ENCODE measurements around the gene ANKRD29. TPM values are rescaled to one million over a fixed set of nuclear protein-coding genes. Genes with fewer than 3 reads are reported as not detected.
"Not testable (repeated sequence)": the region's sequence is repeated elsewhere in the genome, so short reads cannot be mapped to it uniquely, and the experiment has no call there.

The ANKRD29 gene
- polyA plus RNA-seq, 3 donors: 0.55 to 0.93 (median 0.78) TPM

DNA sequence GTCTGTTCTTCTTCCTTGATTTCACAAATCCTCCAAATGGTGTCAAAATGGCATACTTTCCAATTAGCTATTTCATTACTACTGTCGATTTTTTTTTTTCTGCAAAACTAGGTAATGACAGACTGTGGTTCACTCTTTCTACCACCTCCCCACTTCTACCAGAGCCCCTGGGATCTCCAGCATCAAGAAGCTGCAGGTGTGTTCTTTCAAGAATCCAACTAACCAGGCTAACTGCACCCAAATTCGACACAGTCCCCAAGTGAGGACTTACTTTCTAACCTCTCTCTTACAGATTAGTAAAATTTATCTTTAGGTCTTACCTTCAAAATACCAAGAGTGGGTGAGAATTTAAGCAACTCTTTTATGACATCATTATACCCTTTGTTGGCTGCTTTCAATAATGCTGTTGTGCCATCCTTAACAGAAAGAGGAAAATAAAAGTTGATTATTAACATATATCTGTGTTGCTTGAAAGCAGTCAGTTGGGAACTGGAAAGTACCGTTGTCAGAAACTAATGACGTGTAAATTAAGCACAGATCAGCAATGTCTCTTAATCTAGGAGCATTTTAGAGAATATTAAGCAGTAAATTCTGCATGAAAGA is 45.2 kb downstream of the ANKRD29 start:
- DNase-seq (ENCODE audit: low read depth in 3 of 3, low spot score in 2 of 3): no peak

DNA sequence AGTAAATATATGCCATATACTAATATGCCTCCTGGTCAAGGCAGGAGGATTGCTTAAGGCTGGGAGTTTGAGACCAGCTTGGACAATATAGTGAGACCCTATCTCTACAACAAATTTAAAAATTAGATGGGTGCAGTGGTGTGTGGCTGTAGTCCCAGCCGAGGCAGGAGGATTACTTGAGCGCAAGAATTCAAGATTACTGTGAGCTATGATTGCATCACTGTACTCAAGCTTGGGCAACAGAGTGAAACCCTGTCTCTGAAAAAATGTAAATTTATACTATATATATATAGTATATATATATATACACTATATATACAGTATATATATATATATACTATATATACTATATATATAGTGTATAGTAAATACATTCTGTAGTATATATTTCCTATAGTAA is 46.5 kb downstream of the ANKRD29 start:
- DNase-seq (ENCODE audit: low read depth in 3 of 3, low spot score in 2 of 3): no peak

DNA sequence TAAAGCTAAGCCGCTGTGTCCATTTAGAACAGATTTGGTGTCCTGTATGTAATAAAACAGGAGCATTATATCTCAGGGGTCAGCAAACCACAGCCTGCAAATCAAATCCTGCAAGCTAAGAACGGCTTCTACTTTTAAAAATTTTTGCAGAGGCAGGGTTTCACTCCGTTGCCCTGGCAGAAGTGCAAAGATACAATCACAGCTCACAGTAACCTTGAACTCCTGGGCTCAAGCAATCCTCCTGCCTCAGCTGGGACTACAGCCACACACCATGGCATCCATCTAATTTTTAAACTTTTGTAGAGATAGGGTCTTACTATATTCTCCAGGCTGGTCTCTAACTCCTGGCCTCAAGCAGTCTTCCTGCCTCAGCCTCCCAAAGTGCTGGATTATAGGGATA is 47.8 kb downstream of the ANKRD29 start:
- no peak for DNase-seq (ENCODE audit: low read depth in 3 of 3, low spot score in 2 of 3)

DNA sequence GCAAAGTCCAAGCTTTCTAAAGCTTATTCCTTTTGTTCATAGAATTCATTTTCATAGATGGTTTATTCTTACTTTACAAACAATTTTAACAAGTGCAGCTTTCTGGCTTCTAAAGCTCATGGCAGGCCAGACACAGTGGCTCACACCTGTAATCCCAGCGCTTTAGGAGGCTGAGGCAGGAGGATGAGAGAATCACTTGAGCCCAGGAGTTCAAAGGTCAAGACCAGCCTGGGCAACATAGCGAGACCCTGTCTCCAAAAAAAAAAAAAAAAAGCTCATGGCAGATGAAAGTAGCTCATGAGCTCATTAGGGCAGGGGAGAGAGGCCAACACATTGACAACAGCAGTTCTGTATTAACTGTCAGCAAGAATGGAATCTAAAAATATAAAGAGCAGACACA is 48.3 kb downstream of the ANKRD29 start:
- no peak for DNase-seq (ENCODE audit: low read depth in 3 of 3, low spot score in 2 of 3)

DNA sequence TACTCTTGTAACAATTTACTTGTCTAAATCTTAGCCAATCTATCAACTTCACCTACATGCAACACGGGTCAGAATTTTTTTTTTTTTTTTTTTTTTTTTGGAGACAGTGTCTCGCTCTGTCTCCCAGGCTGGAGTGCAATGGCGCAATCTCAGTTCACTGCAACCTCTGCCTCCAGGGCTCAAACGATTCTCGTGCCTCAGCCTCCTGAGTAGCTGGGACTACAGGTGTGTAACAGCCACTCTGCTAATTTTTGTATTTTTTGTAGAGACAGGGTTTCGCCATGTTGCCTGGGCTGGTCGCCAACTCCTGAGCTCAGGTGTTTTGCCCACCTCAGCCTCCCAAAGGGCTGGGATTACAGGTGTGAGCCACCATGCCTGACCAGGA is 49.6 kb downstream of the ANKRD29 start:
- DNase-seq (ENCODE audit: low read depth in 3 of 3, low spot score in 2 of 3): not testable (repeated sequence)

DNA sequence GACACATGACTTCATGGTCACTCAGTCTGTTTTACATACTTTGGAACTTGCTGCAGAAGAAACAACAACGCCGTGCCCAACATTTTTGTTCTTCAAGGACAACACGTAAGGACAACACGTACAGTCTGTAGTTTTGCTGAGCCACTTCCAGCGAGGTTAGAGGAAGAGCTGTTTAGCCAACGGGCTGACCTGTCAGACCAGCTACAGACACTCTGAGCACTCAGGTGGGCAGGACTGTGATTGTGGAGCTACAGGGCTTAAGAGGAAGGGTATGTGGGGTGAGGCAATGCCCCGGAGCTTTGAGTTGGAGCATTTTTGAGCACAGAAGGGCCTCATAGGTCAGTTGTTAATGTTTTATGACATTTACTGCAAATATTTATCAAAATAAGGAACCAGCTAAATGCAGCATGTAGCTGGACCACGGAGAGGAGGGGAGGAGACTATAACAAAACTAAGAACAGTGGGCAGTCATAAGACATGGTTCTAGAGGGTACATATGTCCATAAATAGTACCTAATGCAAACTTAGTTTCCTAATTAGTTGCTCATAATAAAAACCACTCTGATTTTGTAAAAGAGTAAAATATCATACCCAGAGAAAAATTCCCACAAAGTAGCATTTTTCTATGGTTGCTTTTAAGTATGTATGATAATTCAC is 50.1 kb downstream of the ANKRD29 start:
- no peak for DNase-seq (ENCODE audit: low read depth in 3 of 3, low spot score in 2 of 3)

DNA sequence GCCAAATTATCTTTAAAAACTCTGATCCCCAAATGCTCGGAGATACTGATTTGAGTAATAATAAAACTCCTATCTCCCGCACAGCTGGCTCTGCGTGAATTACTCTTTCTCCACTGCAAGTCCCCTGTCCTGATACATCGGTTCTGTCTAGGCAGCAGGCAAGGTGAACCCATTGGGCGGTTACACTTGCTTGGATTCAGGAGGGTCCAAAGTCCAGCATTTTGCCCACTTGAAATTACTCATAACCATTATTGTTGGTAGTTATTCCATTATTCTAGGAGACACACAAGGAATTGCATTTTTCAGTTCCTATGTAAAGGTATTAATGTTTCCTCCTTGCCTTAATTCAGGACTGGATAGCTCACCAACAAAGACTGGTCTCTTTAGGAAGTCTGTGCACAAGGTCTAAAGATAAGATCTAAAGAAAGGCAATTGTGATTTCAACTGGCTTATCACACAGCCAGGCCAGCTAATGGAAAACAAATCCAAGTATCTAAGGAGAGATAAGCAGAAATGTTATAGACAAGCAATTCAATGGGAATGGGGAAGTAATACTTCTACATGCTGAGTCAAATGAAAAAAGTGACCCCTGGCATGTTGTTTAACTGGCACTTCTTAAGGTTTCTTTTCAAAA is 53.2 kb downstream of the ANKRD29 start:
- no peak for DNase-seq (ENCODE audit: low read depth in 3 of 3, low spot score in 2 of 3)

DNA sequence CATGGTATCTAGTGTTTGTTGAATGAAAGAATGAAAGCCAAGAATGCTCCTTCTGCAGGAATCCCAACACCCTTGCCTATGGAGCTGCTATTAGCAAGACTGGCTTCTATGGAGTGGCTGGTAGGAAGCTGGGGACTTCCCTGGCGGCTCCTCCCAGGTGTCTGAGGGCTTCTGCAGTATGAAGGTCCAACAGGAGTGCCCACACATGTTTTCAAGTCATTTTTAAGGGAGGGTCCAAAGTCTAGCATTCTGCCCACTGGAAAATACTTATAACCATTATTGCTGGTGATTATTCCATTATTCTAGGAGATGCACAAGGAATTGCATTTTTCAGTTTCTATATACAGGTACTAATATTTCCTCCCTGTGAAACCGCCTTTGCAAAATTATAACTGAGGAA is 54.5 kb downstream of the ANKRD29 start:
- no peak for DNase-seq (ENCODE audit: low read depth in 3 of 3, low spot score in 2 of 3)

DNA sequence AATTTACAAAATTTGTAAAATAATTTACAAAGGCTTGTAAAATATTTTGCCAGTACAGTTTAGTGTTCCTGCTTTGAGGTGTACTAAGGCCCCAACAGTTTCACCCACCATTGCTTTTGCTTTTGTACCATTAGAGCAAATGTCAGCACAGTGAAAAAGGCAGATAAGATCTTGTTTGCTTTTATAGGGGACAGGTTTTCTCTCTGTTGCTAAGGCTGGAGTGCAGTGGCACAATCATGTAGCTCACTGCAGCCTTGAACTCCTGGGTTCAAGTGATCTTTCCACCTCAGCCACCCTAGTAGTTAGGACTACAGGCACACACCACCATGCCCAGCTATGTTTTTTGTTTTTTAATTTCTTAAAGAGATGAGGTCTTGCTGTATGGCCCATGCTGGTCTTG is 56.8 kb downstream of the ANKRD29 start:
- no peak for DNase-seq (ENCODE audit: low read depth in 3 of 3, low spot score in 2 of 3)

DNA sequence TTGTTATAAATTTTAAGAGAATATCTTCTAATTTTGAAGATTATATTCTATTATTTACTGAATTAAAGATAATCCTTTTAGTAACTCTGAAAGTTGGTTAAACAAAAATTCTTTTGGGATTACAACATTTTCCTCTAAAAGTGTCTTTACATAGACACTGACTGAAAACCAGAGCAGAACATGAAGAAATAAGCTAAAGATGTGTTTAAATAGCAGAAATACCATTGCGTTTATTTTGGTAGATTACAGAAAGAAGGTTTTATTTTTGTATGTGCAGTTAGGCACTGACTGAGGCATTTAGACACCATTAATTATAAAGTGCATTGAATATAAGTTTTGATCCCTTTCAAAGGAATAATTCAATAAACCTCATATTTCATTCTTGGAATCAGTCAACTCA is 62.9 kb downstream of the ANKRD29 start:
- DNase-seq (ENCODE audit: low read depth in 3 of 3, low spot score in 2 of 3): no peak

DNA sequence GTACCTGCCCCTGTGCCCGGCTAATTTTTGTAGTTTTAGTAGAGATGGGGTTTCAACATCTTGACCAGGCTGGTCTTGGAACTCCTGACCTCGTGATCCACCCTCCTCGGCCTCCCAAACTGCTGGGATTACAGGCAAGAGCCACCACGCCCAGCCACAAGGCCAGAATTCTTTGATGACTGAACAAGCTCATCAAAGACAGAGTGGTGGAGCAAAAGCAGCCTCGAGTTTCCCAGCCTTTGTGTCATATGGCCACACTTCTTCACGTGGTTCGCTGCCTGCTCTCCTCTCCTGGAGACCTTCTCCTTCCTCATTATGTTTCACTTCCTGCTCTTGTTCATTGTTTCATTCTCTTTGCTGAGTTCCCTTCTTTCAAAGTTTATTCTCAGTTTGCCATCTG is 66.5 kb downstream of the ANKRD29 start:
- no peak for DNase-seq (ENCODE audit: low read depth in 3 of 3, low spot score in 2 of 3)

DNA sequence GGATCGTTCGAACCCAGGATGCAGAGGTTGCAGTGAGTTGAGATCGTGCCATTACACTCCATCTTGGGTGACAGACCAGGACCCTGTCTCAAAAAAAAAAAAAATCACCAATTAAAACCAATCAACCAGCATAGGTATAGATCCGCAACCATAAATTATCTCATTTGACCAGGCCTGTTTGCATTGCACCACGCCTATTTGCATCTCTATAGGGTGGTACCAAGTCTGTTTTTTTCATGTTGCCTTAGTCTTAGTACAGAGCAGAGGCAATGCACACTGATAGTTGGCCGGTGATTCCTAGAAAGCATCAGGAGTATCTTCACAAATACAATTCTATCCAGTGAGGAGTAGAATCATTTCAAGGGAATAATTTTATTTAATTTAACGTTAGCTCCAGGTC is 67.1 kb downstream of the ANKRD29 start:
- DNase-seq (ENCODE audit: low read depth in 3 of 3, low spot score in 2 of 3): no peak

DNA sequence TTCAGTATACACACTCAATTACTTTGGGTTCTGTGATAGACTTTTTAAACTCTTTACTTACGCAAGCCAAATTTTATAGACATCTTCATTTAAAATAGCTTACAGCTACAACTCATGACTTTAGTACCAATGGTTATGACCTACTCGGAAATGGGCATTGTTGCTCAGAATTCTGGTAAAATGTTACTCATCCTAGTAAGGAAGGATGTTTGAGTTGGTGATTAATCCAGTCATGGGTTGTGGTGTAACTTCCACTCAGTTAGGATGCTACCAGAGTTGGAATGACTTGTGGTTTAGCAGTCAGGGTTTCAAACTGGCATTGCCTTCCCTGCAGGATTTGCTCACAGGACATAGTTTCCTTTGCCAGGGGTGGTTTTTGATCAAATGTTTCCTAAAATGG is 69.0 kb downstream of the ANKRD29 start:
- no peak for DNase-seq (ENCODE audit: low read depth in 3 of 3, low spot score in 2 of 3)

DNA sequence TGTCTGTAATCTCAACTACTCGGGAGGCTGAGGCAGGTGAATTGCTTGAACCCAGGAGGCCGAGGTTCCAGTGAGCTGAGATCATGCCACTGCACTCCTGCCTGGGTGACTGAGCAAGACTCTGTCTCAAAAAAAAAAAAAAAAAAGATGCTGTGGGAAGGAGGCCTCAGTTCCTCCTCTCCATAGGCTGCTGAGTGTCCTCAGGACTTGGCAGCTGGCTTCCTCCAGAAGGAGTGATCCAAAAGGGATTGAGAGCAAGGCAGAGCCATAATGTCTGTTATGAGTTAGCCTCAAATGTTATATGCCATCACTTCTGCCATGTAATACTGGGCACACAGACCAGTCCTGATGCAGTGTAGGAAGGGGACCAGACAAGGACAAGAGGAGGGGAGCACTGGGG is 69.8 kb downstream of the ANKRD29 start:
- no peak for DNase-seq (ENCODE audit: low read depth in 3 of 3, low spot score in 2 of 3)

DNA sequence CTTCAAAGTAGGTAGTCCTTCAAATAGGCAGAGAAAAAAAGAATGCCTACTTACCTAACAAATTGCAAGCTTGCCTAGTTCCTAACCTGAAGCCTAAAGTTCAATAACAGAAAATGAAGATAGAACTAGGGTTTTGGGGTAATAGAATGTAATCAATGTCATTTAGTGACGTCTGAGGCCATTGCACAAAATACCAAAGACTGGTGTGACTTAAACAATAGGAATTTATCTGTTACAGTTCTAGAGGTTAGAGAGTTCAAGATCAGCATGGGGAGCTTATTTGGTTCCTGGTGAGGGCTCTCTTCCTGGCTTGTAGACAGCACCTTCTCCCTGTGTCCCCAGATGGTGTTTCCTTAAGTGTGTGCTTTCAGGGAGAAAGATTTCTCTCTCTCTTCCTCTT is 71.7 kb downstream of the ANKRD29 start:
- no peak for DNase-seq (ENCODE audit: low read depth in 3 of 3, low spot score in 2 of 3)

DNA sequence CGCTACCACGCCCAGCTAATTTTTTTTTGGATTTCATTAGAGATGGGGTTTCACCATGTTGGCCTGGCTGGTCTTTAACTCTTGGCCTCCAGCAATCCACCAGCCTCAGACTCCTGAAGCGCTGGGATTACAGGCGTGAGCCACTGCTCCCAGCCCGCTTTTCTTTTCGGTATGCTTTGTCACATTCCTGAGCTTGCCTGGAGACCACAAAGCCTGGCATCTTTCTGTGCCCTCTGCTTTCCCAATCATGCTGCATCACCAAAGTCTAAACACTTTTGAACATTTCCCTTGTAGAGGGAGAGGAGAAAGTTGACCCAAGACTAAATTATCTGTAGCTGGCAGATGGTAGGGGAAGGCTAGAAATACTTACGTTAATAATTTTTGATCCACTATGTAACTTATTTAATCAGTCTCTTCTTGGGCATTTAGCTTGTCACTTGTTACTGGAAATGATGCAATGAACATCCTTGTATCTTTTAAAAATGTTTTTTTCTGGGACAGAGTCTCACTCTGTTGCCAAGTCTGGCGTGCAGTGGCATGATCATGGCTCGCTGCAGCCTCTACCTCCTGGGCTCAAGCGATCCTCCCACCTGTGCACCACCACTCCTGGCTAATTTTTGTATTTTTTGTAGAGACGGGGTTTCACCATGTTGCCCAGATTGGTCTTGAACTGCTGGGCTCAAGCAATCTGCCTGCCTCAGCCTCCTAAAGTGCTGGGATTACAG is 73.7 kb downstream of the ANKRD29 start:
- no peak for DNase-seq (ENCODE audit: low read depth in 3 of 3, low spot score in 2 of 3)

DNA sequence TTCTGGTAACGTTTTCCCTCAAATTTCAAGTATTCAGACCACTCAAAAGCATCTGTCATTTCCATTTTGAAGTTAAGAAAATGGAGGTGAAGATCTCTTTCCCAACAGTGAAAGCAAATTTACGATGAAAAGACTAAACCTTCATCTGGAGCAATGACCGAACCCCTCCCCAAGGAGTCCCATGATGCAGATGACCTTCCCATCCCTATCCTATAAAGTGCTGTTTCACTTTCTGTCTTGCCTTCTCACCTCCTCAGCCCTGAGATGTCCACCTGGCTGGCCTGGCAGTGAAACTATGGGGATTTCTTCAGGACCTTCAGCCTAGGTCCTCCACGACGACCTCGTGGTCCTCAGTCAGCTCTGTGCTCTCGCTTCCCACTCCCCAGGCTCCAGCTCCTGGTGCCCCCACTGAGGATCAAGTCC is 75.5 kb downstream of the ANKRD29 start:
- no peak for DNase-seq (ENCODE audit: low read depth in 3 of 3, low spot score in 2 of 3)

DNA sequence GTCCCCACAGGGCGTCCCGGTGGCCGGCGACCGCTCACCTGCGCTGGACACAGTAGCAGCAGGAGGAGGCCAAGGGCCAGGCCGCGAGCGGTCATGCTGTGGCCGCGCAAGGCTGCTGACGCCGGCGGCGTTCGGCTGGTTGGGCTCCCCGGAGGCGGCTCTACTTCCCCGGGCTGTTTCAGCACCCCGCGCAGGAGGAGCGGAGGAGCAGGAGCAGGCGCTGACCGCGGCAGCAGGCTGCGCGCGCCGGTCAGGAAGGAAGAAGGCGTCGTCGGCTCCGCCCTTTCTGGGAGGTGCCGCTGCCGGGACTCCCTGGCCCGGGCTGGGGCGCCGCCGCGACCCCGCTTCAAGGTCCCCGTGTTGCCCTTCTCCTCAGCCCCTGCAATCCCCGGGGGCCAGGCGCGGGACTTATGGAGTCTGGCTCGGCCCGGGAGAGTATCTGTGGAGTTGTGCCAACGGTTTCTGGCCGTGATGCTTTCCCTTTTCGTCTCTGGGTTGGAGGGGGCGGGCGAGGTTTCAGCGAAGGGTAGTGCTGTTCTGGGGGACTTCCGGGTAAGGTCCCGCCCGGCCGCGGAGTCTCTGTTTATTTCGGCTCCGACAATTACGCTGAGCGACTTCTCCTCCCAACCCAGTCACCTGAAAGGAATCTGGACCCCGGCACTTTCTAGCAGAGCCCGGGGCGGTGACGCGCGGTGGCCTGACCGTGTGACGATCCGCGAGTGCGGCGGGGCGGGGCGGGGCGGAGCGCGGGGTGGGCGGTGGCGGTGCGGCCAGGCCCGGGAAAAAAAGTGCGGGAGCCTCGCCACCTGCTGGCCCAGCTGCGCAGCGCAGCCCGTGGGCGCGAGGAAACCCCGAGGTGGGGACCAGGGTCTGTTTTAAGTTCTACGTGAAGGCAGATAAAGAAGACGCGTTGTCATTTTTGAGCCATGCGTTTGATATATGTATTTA is 76.2 kb downstream of the ANKRD29 start, which contains the start of gene NPC1:
NPC1 (minus strand) TSS at position 258 of the 948 bp plus-strand sequence; CDS start at position 95, 163 bp downstream.
- DNase-seq (ENCODE audit: low read depth in 3 of 3, low spot score in 2 of 3): peak; percentile 74 to 88 (median 81)

DNA sequence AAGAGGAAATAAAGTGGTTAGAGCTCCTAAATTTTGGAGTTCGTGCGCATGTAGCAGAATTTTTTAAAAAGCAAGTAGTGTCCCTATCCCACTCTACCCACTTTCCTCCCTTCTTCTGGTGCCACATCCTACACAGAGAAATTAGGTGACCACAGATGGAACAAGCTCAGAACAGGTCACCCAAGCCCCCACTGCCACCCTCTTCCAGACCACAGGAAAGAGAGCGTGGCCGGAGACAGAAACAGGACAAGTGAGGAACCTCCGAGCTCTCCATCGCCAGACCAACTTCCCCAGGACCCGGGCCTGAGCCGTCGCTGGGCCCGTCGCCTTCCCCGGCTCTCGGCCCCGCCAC is 76.8 kb downstream of the ANKRD29 start:
- peak in 1 of 3 donors; percentile 10 for DNase-seq (ENCODE audit: low read depth in 3 of 3, low spot score in 2 of 3)

Data from right renal cortex interstitium (tissue), 3 donors.